ENCODE measurements around the gene SLC22A2.

Gene SLC22A2

DNA sequence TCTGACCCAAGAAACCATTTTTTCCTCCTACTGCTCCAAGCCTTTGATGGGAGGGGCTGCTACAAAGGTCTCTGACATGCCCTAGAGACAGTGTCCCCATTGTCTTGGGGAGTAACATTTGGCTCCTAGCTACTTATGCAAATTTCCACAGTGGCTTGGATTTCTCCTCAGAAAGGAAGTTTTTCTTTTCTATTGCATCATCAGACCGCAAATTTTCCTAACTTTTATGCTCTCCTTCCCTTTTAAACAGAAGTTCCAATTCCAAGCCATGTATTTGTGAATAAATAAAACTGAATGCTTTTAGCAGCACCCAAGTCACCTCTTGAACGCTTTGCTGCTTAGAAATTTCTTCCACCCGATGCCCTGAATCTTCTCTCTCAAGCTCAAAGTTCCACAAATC lies 51.0 kb downstream of the SLC22A2 start:
- no peak for DNase-seq (ENCODE audit: low read depth)

DNA sequence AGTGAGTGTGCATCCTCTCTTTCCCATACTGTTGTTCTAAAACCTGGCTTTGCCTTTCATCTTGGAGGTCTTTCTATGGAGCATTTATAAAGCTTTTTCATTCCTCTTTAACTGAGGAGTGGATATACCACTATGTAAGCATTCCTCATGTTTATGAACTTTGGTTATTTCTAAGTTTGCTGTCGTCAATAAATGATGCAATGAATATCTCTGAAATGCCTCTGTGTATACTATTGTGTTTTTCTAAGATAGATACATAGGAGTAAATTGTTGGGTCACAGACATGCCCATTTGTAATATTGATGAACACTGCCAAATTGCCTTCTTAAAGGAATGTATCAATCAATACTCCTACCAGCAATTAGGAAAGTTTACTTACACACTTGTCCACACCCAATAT lies 53.9 kb downstream of the SLC22A2 start:
- DNase-seq (ENCODE audit: low read depth), result no peak

DNA sequence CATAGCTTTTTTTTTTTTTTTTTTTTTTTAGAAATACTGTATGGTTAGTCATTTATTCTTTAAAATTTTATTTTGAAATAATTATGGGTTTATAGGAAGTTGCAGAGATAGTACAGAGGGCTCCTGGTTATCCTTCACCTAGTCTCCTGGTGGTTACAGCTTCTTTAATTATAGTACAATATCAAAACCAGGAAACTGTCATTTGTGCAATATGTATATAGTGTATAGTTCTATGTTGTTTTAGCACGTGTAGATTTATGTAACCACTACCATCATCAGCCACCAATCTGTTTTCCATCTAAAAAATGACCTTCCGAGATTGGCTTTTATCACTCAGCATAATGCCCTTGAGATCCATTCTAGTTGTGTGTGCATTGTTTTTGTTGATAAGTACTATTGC lies 54.7 kb downstream of the SLC22A2 start:
- no peak for DNase-seq (ENCODE audit: low read depth)

DNA sequence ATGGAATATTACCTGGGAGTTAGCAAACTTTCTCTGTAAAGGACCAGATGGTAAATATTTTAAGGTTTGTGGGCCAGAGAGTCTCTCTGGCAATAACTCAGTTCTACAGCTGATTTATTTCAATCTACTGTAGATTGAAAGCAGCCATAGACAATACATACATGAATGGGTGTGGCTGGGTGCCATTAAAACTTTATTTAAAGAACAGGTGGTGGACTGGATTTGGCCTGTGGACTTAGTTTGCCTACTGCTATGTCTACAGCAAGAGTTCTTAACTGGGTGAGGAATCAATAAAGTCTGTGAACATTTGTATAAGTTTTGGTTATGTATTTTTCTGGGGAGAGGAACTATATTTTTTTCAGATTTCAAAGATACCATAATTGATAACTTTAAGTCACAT lies 55.1 kb downstream of the SLC22A2 start:
- no peak for DNase-seq (ENCODE audit: low read depth)

DNA sequence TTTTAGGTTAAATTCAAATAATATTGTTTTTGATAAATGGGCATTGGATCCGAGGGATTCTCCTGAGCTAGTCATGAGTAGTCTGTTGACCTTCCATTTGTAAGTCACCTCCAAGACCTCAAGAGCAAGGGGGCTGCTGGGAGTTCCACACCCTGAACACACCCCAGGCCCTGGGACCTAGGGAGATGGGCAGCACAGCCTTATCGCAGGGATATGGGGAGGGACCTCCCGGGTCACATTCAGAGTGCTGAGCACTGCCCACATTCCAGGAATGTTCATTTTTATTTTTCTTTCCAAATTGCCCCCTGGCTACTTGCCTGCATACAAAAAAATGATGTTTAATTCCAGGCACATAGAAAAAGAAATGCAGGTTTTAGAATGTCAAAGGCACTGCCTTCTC lies 55.5 kb downstream of the SLC22A2 start:
- DNase-seq (ENCODE audit: low read depth), result no peak

DNA sequence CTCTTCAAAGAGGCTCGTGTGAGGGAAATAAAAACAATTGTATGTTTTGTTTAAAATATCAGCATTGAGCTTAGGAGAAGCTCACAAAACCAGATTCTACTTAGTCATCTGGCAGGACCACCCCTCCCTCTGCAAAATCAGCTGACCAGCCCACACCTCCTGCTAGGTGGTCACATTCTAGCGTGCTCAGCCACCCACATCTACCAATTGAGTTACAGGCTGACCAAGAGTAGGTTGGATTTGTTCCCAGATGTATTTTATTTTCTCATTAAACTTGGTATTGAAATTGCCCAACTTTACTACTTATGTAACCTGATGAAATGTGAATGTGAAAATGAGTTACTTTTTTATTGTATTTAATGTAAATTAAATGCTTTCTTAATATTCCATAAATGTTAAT lies 56.2 kb downstream of the SLC22A2 start:
- DNase-seq (ENCODE audit: low read depth), result no peak

DNA sequence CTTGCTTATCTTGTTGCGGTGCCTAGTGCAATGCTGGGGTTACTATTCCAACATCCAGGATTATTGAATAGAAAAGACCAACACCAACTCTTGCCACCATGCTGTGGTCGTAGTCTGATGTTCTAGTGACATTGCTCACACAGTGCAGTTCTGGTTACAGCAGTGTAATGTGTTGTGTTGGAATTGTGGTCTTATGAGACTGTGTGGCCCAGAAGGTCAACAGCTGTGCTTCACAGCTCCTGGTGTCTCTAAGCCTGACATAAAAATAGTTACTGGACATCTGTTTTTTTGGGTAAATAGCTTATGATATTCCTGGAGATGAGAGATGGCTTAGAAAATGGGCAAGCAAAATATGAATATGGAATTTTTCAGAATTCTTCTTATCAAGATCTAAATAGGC lies 57.6 kb downstream of the SLC22A2 start:
- DNase-seq (ENCODE audit: low read depth), result no peak

DNA sequence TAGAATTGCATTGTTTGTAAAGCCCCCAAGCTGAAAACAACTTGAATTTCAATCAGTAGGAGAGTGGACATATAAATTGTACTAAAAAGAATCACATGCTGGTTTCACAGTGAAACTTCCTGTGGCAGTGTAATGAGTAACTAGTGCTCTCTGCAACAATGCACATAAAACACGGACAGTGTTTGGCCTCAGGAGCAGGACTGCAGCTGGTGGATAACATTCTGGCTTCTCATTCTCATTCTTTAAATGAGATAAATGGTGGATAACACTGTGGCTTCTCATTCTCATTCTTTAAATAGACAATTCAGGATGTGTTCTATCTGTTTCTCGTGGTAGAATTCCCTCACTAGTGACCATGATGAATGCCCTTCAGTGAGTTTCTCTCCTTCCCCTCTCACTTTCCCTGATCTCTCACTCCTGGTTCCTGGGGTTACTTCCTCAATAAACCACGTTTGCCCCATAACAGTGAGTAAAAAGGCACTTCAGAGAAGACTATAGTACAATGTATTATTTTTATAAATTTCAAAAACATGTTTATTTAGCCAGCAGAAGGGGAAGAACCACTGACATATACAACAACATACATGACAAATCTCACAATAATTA lies 59.9 kb downstream of the SLC22A2 start:
- no peak for DNase-seq (ENCODE audit: low read depth)

DNA sequence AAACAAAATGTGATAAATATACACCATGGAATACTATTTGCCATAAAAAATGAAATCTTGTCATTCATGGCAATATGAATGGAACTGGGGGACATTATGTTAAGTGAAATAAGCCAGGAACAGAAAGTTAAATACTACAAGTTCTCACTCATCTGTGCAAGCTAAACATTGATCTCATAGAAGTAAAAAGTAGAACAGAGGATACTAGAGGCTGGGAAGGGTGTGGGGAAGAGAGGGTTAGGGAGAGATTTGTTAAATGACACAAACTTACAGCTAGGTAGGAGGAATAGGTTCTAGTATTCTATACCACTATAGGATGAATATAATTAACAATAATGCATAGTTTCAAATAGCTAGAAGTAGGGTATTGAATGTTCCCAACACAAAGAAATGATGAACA lies 61.0 kb downstream of the SLC22A2 start:
- no peak for DNase-seq (ENCODE audit: low read depth)

DNA sequence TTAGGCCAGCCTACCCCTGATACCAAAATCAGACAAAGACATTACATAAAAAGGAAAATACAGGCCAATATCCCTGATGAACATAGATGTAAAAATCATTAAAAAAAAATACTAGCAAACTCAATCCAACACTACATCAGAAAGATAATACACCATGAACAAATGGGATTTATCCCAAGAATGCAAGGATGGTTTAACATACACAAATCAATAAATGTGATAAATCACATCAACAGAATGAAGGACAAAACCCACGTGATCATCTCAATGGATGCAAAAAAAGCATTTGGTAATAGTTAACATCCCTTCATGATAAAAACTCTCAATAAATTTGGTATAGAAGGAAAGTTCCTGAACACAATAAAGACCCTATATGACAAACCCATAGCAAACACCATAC lies 63.8 kb downstream of the SLC22A2 start:
- no peak for DNase-seq (ENCODE audit: low read depth)

DNA sequence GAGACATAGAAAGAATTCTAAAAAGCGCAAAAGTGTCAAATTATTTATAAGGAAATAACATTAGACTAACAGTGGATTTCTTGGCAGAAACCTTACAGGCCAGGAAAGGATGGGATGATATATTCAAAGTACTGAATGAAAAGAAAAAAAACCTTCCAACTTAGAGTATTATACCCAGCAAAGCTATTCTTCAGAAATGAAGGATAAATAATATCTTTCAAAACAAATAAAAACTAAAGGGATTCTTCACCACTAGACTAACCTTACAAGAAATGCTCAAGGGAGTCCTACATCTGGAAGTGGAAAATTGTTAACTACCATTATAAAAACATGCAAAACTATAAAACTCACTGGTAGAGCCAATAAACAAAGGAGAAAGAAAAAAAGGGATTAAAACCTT lies 65.8 kb downstream of the SLC22A2 start:
- no peak for DNase-seq (ENCODE audit: low read depth)

DNA sequence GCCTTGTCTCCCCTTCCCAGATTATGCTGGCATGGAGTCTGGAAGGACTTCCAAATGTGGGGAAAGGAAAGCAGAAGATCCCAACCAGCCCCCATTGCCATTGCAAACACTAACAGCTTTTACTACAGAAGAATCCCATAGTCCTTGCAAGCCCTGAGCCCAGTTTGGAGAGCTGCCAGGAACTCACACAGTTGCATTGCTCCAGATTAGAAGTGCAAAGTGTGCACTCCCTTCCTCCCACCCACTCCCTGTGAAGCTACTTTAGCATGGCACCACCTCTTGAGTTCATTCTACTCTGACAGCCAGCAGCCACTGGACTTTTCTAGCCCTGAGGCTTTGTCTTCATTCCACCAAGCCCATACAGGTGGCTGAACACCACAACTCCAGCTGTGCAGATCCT lies 67.6 kb downstream of the SLC22A2 start:
- no peak for DNase-seq (ENCODE audit: low read depth)

DNA sequence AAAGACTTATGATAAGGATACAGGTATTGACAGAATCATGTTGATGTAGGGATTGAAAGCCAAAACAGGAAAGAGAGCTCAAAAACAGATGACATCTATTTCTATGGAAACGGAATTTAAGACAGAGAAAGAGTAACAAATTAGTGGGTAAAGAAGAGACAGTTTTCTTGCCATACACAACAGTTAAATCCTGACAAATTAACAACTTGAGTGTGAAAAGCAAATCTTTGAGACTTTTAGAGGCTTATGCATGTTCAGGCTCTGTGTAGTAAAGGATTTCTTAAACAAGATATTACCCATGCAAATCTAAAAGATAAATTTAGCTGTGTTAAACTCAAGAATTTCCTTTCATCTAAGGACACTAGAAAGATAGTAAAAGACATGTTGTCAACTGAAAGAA lies 68.5 kb downstream of the SLC22A2 start:
- no peak for DNase-seq (ENCODE audit: low read depth)

DNA sequence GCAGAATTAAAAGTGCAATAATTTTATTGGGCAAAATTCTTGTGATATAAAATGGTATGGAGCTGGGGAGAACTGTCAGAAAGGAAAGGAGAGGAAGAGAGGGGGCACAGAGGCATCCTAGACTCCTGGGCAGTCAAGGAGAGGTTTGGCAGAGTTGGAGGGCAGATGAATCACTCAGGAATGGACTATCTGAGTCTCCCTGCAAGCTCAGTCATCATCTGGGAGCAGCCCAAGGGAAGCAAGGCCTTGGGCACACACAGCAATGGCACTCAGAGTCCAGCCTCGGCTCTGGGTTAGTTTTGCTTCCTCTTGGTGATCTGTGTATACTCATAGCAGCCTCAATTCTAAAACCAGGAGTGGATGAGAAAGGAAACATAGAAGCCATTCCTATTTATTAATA lies 69.8 kb downstream of the SLC22A2 start:
- no peak for DNase-seq (ENCODE audit: low read depth)

DNA sequence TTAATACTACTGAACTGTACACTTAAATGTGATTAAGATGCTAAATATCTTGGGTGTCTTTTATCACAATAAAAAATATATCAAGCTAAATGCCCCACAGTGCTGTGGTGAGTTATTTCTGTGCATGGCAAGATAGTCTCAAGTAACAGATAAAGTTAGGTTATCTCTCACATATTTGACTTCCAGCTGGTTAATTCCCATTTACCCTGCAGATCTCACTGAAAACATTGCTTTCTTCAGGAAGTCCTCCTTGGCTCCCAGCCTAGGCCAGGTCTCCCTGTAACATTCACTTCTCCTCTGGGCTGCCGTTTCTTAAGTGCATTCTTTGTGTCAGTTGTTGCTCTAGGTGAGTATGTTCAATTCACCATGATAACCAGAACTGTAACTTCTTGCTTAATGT lies 77.9 kb downstream of the SLC22A2 start:
- DNase-seq (ENCODE audit: low read depth), result no peak

DNA sequence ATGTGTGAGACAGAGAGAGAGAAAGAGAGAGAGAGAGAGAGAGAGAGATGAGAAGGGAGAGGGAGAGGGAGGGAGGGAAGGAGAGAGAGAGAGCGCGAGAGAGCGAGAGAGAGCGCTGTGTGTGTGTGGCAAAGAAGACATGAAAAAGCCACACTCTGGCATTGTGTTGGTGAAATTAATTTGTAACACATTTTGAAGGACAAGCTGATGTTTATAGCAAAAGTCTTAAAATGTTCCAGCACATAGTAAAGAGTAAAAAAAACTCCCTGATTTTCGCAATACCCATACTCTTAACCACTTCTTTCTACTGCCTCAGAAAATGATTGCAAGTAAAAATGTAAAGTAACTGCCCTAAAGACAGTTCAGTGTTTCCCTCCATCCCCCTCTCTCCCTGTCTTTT lies 80.3 kb downstream of the SLC22A2 start:
- DNase-seq (ENCODE audit: low read depth), result no peak

DNA sequence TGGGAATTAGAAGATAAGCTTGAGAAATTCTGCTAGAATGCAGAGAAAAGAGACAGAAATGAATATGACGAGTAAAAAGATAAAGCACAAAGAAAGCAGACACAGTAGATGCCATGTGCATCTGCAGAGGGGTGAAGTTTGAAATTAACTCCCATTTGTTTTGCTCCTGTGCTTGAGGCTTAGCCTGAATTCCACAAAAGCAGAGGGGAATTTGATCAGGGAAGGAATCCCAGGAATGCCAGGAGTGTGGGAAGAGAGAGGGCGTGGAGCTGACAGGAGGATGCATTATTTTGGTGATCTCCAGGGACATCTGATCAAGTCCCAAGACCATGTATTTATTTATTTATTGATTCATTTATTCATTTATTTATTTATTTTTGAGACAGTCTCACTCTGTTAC lies 81.4 kb downstream of the SLC22A2 start:
- no peak for DNase-seq (ENCODE audit: low read depth)

DNA sequence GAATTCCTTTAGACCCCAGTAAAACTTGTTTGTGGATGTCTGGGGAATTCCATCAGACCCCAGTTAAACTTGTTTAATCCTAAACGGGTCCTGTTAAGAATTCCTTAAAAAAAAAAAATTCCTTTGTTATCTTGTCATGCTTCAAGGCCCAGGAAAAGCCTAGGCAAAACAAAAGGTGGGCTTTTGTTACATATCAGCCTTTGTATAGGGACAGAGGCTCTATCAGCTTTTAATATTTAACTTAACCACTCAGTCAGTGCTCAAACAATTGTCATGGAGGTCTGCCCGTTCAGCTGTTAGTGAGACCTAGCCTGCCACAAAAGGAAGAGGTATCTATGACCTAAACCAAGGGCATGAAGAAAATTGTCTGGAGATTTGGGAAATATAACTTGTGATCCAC lies 83.9 kb downstream of the SLC22A2 start:
- no peak for DNase-seq (ENCODE audit: low read depth)

DNA sequence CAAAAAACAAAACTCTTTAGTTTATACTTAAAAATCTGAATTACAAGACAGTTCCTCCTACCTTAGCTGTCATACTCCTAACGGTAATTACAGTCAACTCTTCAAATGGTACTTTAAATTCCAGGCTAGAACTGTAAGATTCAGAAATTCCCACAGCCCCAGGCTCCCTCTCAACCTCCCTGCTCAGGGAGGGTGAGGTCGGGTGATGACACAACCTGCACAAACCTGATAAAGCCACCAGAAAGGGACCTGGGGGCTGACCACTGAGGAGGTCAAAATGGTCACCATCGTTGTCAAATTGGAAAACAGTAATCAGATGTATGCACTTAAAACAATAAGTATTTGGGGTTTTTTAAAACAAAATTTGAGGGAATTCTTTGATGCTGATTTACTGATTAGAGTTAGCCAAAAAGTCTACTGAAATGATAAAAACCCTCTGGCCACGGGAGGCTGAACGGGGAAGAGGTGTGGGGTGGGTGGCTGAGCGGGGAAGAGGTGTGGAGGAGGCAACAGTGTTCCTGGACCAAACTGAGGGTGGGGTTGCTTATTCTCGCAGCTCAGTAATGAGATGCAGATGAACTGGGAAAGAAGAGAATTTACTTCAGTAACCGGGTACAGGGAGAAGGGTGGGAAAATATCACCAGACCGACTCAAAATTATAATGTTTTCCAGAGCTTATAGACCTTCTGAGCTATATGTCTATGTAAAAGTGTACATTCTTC lies 84.7 kb downstream of the SLC22A2 start:
- DNase-seq (ENCODE audit: low read depth), result no peak

DNA sequence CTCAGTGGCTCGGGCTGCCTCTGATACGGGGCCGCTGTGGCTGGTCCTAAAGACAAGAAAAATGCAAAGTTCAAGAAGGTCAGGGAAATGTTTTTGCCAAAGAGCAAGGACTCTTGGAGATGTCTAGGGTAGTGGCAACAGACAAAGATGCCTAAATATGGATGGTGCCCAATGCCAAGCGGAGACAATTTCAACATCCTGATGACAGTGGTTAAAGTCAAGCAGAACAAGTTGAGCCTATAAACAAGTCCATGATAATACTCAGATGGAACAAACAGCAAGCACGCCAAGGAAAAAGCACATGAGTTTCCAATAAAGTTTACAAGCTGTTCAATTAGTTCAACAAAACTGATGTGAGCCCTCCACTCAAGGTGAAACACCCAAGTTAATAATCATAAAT lies 85.9 kb downstream of the SLC22A2 start:
- DNase-seq (ENCODE audit: low read depth), result no peak

DNA sequence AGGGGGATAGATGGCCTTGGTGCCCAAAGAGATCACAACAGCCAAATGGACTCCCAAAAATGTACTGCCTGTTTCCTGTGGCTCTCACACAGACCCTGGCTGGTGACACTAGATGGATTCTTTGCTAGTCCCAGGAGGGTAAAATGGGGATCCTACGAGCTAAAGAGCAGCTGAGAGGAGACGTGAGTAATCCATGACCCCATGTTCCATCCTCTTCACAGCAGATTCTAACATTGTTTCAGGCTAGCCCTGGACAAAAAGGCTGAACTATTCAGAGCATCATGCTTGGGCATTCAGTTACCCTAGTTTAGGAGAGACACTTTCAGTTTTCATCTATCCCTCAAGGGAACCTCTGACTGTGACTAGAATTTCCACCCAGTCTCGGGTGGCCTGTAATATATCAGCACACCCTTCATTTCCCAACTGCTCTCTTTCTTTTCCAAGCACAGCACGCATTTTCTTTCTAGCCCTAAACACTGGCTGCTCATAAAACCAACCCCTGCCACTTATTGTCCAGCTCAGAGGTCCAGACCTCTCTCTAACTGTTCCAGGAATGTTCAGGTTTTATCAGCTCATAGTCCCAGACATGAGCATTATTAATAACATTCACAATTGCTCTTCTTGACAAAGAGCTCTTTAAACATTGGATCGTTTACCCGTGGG lies 88.5 kb downstream of the SLC22A2 start:
- DNase-seq (ENCODE audit: low read depth), result no peak

DNA sequence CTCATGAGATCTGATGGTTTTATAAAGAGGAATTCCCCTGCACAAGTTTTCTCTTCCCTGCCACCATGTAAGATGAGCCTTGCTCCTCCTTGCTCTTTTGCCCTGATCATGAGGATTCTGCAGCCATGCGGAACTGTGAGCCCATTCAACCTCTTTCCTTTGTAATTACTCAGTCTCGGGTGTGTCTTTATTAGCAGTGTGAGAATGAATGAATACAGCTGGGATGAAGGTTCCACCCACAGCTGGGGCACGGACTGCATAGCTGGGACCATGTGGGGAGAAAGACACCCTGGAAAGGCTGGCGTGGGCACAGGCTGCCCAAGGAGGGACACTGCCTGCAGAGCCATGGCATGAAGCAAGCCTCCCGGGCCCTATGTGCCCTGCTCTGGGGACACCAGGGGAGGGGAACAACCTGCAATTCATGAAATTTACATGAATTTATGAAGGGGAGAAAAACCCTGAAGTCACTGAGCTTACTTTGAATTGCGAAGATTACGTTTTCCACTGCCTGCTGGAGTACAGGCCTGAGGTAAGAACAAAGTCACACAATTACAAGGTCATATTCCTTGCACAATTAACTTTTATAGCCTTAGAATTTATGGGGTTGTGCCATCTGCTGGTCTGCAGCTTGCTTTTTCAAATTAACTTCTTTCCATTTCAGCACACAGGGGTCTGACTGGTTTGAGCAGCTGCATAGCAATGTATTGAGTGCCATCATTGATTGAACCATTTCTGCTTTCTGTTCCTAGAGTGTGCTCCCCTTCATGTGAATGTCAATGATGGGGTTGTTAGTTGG lies 90.8 kb downstream of the SLC22A2 start:
- DNase-seq (ENCODE audit: low read depth), result no peak
